Measurements from ENCODE around the gene RNF167. TPM values are rescaled to one million over a fixed set of nuclear protein-coding genes. Genes with fewer than 3 reads are reported as not detected.

Gene RNF167
- total and polyA plus RNA-seq, 2 of the 4 experiments (the other 2 are of a cell fraction) = 13.1 to 79.5 TPM

- Histone ChIP-seq H3K56ac (ENCODE audit: extremely low read depth, insufficient read depth, low read length) (no peak overlapping the region), H3K27me3 (ENCODE audit: control insufficient read depth, insufficient read depth, low read length) (no peaks in the 10 kb centered on the region), H2BK120ac (ENCODE audit: low read depth, low read length) (no peak overlapping the region), H2BK15ac (ENCODE audit: low read depth, low read length) (no peak overlapping the region), H2AK5ac (ENCODE audit: low read depth, low read length) (no peak overlapping the region), H3K79me1 (ENCODE audit: low read depth in 1 of 2, low read length in 2 of 2) (no peaks in the 10 kb centered on the region), H2BK20ac (ENCODE audit: low read depth, low read length) (no peak overlapping the region), H3K23ac (ENCODE audit: low read depth, low read length) (no peak overlapping the region), H2BK5ac (ENCODE audit: low read depth, low read length, poor library complexity, severe bottlenecking) (no peak overlapping the region), H3K4me3 (ENCODE audit: insufficient read depth, low read depth, low read length) (no peak overlapping the region), H3K9me3 (ENCODE audit: control insufficient read depth, insufficient read depth, low read length) (no peaks in the 10 kb centered on the region), H3K9ac (ENCODE audit: low read depth, low read length) (no peak overlapping the region), H4K5ac (ENCODE audit: low read depth, low read length) (no peak overlapping the region), H3K27ac (ENCODE audit: insufficient read depth, low read length) (no peak overlapping the region), H4K20me1 (ENCODE audit: insufficient read depth, low read length) (no peaks in the 10 kb centered on the region; the same call in 1 of the 2 replicates), H2AFZ (replicated peaks; ENCODE audit: low read length, poor library complexity) (no peak overlapping the region), H4K8ac (ENCODE audit: low read depth in 2 of 2, low read length in 2 of 2) (no peak overlapping the region), H4K91ac (ENCODE audit: insufficient read depth, low read depth, low read length) (no peak overlapping the region), H3K4ac (ENCODE audit: low read depth, low read length) (no peak overlapping the region), H3K18ac (ENCODE audit: low read depth, low read length) (no peak overlapping the region), H3K14ac (replicated peaks; ENCODE audit: low read depth, low read length) (no peak overlapping the region), H2AK9ac (replicated peaks; ENCODE audit: low read depth, low read length, poor library complexity) (no peak overlapping the region), H3K36me3 (ENCODE audit: control insufficient read depth, insufficient read depth, low read length) (peaks cover 55% of the 10 kb centered on the region), H3K9me1 (ENCODE audit: insufficient read depth, low read length) (no peaks in the 10 kb centered on the region), H3K4me1 (ENCODE audit: control insufficient read depth, insufficient read depth, low read length) (no peaks in the 10 kb centered on the region), H3K4me2 (ENCODE audit: low read depth, low read length) (no peak overlapping the region)
- dilution Hi-C loops (cut with HindIII; ENCODE audit: low sequenced_read_pairs, unreplicated experiment) (no loop called here), intact Hi-C loops (cut with micrococcal nuclease) (no loop called here), in situ Hi-C loops (cut with MboI; ENCODE audit: low sequenced_read_pairs) (no loop called here)
- DNase-seq (no peak), ATAC-seq (ENCODE audit: low read depth) (no peak)
- BruUV-seq (replicated peaks) = no TSS peak
- POLR2A ChIA-PET (ENCODE audit: unreplicated experiment) = no interaction called here
- CTCF ChIA-PET = interaction anchor here (1.5 kb wide), 1 partner anchor 106 kb away, joined by 5 read pairs; no protein-coding TSS in a partner anchor
- 71% methylated on average over 24 of the region's 27 CpGs; no CpG with 5 or more reads in 1 of the 2 experiments for WGBS, 2 experiments (ENCODE audit: extremely low coverage in 2 of 2, insufficient read length in 1 of 2)
- TF ChIP-seq BHLHE40 (IDR thresholded peaks at IDR 0.05; ENCODE audit: low read depth, low read length) (no peak), SMC3 (IDR thresholded peaks at IDR 0.05; ENCODE audit: low read depth, low read length) (no peak), POLR2A (IDR thresholded peaks at IDR 0.05; ENCODE audit: low read depth, low read length) (no peak), NFE2L2 (IDR thresholded peaks at IDR 0.05; ENCODE audit: low read depth, low read length) (no peak), CHD1 (IDR thresholded peaks at IDR 0.05; ENCODE audit: low read depth, low read length) (no peak), USF2 (IDR thresholded peaks at IDR 0.05; ENCODE audit: low read depth, low read length) (no peak), CTCF (conservative IDR thresholded peaks at IDR 0.05; ENCODE audit: low read depth, low read length) (0 out of 2 replicates have a peak, but pooled peaks have one; percentile 1)
These were observed 44.3 kb upstream of the RNF167 start for GRCh38 chr17:4895657-4896331.
